ENCODE data around the gene AKAP8L.

The AKAP8L gene

DNA sequence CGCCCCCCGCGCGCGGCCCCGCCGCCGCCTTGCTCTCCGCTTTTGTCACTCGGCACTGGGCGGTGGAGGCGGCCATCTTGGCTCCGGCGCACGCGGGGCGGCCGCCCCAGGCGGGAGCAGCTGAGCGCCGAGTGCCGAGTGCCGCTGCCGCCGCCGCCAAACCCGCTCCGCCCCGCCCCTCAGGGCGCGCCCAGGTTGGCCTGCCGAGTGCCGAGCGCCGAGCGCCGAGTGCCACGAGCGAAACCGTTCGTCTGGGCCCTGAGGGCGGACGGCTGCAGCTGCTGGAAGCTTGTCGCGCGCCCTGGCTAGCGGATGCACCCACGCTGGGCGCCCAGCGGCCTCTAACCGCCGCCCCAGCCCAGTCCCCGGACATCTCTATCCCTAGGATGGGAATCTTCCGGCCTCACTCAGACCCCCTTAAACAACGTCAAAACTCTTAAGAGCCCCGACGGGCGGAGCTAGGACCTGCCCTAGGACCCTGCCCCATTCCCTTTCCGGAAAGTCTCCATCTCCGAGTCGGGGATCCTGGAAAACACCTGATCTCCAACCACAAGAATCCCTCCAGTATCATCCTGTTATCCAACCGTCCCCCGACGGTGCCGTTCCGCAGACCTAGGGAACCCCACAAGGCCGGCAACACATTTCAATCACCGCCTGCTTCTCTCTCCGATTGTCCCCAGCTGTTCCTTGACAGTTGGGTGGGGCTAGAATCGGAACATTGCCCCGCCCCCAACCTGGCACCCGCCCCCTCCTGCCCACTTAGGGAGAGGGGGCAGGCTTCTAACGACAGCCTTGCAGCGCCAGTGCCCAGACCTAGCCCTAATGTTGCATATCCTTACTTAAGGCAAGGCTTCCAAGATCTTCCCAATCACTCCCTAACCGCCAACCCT, 14.1 kb upstream of the AKAP8L start:
- peak; percentile 95 for DNase-seq (ENCODE audit: low spot score)

DNA sequence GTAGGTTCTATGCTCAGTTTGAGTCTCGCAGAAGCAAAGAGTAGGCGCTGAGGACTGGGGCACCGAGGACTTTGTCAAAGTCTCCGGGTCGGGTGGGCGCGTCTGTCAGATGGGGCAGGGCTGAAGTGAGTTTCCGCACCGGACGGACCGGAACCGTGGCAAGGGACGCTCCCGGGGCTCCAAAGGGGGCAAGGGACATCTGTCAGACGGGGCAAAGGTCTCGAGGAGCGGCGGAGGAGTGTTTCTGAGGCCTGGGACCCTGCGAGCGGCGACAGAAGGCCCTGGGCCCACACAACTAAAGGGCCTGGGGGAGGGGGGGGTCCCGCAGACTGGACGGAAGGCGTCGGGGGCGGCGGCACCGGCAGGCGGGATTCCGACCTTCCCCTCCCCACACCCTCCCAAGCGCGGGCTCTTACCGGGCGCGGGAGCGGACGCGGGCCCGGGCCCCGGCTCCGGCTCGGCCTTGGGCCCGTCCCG, 13.3 kb upstream of the AKAP8L start:
- DNase-seq (ENCODE audit: low spot score), result no peak

DNA sequence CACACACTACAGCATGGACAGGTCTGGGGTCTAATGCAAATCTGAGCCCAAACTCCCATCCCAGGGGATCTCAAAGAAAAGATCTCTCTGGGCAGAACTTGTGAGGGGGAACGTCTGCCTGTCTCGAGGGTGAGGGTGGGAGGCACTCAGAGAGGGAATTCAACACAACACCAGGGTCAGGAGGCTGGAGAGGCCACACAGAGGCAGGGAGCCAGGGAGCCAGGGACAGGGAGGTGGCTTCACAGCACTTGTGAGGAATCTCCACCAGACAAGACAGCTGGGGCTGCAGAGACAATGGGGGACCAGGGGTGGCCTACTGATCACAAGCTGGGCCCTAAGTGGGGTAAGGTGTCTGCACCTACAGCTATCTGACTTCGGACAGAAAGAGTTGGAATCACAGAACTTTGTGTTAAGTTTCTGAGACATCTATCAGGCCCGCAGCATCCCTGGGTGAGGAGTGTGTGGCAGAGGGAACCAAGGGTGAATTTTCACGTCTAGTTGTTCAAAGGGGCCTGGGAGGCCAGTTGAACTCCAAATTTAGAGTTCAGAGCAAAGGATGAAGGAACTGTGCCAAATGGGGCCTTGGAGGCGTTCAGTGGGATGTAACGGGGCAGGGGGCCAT, 12.7 kb upstream of the AKAP8L start:
- no peak for DNase-seq (ENCODE audit: low spot score)

DNA sequence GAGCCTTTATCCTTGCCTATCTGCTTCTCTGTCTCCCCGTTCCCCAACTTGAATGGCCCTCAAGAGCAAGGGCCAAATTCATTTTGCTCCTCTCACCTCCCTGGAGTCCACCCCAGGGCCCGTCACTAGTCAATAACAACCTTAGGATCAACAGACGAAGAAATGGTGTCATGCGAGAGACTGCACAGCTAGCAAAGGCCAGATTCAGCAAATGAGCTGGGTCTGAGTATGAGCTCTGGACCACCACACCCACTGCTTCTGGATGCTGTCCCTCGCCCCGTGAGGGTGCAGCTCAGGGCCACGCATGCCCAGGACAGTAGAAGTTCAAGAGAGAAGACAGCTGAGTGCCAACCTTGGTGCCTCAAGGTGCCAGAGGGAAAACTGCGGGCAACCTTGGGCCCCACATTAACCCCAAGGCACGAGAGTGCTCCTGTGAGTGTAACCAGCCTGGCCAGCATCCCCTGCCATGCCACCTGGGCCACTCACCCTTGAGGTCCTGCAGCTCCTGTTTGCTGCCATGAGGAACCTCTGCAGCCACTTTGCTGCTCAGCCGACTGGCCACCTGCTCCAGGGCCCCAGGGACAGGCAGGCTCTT, 11.8 kb upstream of the AKAP8L start:
- no peak for DNase-seq (ENCODE audit: low spot score)

DNA sequence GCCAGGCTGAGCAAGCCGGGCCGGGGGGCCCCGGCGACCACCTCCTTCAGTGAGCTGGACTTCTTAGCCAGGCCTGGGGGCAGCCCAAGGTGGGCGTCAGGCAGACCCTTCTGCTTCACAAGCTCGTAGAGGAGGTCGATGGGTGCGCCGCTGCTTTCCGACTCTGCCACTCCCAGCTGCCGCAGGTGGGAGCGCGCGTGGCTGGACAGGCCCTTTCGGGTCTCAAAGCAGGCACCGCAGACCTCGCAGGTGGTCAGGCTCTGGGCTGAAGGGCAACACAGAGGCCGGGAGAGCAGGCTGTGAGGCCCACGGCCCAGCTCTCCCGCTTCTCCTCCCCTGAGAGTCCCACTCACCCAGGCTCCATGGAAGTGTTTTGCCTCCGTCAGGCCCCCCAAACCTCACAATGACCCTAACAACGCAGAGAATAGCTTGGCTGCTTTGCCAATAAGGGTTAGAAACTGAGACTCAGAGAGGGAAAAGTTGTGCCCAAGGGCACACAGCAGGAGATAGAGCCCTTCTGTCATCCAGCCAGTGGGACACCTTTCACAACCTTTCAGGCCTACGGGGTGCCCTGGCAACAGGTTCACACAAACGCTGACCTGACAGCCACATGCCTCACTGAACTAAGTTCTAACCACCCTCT, 11.2 kb upstream of the AKAP8L start:
- no peak for DNase-seq (ENCODE audit: low spot score)

DNA sequence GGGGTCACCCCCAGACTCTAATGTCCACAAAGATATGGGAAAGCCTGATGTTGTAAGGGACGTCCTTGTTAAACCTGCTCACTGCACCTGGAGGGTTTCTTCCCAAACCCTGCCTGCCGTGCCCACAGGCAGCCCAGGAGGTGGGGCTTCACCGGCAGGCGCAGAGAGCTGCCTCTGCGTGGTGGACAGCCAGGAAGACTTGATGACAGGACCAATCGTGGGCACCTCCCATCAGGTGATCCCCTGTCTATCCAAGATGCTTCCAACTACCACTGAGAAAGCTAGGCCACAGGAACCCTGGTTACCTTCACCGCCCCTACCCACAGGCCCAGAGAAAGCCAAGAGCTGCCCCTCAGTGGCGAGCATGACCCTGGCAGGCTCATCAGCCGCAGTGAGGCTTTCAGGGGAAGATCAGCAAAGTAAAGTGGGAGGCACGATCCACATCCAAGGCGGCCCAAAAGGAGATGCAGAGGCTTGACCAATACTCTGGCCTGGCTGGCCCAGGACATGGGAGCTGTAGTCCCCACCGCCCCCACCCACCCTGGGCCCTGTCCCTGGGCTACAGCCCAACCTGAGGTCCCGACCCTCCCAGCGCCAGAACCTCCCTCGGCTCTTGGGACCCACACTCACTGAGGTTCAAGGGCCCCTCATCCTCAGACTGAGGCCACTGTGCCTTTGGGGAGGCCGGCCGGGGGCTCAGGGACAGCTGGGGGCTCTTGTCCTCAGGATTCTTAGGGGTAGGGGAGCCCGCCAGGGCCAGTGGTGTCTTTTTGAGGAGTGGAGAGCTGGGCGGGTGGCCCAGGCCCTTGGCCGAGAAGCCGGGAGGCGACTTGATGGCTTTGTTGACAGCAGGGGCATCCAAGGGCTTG, 10.4 kb upstream of the AKAP8L start:
- DNase-seq (ENCODE audit: low spot score), result no peak

DNA sequence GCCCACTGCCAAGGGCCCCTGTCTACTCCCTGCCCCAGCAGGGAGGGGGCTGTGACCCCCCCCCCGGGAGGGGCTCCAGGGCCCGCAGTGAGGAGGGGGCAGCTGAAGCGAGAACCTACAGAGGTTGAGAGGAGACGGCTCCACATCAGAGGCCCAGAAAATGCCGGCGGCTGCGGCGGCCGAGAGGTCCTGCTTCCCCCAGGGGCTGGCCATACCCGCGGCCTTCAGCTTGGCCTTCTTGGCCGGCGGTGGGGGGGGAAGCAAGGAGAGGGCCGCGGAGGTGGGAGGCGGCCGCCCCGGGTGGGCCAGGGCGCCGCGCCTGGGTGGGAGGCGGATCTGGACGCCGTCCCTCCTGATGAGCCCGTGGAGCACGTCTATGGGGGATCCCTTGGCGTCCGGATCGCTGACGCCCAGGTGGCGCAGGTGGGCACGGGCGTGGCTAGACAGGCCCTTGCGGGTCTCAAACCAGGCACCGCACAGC, 9.2 kb upstream of the AKAP8L start:
- DNase-seq (ENCODE audit: low spot score), result no peak

DNA sequence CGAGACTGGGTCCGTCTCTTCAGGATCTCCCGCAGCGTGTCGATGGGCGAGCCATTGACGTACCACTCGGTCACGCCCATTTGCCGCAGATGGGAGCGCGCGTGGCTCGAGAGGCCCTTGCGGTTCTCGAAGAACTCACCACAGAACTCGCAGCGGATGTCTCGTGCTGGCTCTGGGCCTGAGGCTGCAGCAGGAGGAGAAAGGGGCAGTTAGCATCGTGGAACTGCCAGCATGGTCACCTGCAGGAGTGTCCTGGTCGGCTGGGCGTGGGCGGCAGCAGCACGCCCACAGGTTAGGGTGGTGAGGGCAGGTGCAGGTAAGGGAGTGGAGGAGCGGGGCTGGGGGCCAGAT, 8.5 kb upstream of the AKAP8L start:
- no peak for DNase-seq (ENCODE audit: low spot score)

DNA sequence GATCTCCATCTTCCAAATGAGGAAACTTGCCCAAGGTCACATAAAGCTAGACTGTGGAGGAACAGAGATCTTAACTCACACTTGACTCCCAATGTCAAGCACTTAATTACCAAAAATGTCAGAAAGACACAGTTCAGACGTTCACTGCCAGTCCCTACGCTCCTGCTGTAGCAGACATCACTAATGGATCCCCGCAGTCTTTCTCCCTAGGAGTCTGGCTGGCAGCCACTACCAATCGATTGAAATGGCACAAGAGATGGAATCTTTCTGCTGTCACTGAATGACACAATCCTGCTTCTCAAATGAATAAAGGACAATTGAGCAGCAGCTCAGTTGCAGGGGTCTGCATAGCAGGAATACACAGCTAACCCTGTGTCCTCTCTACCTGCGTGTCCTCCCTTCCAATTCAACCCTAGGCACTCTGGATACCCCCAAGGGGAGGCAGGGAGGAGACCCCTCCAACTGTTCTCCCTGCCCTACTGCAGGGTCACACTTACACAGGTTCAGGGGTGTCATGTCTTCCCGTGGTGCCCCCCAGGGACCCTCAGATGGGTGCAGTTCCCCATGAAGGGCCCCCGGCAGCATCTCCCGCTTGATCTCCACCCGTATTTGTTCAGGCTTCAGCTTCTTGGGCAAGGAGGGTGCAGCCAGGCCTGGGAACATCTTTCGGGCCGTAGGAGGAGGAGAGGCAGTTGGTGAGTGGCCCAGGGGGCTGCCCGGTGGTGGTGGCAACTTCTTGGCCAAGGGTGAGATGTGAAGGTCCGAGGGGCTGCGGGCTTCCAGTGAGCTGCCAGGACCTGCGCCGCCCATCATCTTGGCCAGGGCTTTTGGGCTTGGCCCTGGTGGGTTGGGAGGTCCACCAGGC, 7.9 kb upstream of the AKAP8L start:
- no peak for DNase-seq (ENCODE audit: low spot score)

DNA sequence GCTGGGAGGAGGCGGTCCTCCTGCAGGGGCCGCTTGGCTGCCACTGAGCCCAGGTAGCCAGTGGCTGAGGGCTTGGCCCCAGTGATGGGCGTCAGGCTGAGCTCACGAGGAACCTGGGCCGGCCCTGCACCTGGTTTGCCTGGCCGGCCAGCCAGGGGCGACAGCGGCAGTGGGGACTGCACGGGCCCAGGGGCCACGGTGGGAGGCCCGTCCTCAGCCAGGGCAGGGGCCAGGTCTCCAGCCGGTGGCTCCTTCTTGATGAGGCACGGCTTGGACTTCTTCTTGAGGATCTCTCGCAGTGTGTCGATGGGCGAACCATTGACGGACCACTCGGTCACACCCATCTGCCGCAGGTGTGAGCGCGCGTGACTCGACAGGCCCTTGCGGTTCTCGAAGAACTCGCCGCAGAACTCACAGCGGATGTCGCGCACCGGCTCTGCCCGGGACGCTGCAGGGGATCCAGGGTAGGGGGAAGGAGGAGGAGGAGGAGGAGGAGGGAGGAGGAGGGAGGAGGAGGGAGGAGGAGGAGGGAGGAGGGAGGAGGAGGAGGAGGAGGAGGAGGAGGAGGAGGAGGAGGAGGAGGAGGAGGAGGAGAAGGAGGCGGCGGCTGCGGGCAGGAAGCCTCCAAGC, 6.6 kb upstream of the AKAP8L start:
- DNase-seq (ENCODE audit: low spot score), result no peak

DNA sequence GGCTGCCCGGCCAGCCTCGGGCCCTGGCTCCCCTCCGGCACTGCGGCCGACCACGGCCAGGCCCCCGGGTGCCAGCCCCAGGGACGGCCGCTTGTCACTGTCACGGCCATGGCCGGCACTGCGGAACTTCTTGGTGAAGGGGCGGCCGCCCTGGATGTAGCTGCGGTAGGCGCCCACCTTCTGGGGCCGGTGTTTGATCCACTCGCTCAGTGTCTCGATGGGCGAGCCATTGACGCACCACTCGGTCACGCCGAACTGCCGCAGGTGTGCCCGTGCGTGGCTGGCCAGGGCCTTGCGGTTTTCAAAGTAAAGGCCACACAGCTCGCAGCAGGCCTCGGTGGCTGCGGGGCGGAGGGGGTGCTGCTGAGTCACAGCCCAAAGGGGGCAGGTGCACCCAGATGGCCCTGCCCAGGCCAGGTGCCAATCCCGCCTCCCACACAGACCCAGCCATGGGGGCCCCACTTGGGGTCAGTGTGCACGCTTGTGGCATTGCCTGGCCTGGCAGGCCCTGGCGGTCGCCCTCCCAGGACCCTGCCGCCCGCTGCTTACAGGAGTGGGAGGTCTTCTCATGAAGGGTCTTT, 6.0 kb upstream of the AKAP8L start:
- DNase-seq (ENCODE audit: low spot score), result no peak

DNA sequence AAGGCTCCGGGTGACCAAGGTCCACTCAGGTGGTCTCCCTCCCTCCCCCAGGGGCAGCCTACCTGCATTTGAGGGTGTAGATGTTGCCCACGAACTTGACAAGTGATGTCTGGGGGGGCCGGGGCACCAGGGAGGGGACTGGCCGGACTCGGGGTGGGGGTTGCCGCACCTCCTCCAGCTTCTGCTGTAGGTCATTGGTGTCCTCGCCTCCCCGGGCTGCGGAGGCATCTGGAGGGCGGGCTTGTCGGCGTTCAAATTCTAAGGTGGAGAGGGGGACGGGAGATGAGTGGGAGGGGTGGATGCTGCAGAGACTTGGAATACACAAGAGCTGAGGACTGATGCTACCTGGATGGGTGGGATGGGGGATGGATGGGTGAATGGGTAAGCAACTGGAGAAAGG, 5.3 kb upstream of the AKAP8L start:
- no peak for DNase-seq (ENCODE audit: low spot score)

DNA sequence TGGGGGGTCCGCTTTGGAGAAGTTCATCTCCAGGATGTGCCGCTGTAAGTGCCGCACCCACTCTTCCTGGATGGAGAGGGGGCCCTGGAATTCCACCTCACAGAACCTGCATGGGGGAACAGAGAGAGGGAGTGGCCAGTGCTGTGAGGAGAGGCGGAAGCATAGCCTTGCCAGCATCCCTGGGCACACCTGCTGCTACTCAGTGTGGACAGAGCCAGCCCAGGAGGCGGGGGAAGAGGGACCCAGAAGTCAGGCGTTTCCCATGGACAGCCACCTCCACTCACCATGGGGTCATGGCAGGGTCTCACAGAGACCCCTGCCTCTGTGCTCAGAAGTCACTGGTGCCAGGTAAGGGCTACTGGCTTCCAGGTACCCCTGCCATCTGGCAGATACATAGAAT, 4.3 kb upstream of the AKAP8L start:
- no peak for DNase-seq (ENCODE audit: low spot score)

DNA sequence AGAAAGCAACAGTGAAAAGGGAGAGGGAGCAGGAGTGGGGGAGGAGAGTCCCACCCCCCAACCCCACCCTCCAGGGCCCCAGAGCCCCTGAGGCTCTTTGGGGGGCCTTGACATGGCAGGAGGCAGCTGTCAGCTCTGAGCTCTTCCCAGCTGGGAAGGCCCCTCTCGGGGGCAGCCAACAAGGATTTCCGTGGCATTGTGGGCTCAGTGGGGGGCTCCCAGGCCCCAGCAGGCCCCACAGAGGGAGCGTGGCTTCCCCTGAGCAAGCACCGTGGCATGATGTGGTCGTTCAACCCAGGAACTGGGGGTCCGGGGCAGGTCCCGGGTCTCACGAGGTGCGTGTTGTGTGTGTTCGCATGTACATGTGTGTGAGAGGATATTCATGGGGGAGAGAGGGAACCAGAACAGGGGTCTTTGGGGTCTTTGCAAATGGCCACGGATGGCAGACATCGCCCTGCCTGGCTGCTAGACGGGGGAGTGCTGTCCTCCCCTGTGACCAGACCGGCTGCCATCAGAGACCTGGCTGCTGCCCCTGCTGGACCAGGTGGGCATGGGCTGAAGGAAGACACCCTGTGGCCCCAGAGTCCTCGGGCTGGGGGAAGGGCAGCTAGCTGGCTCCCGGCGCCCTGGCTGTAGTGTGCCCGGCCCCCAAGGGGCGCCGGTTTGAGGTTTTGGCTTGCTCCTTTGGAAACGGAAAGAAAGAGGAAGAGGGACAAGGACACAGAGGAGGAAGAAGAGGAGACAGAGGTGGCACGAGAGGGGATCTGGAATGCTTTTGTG, 3.7 kb upstream of the AKAP8L start:
- no peak for DNase-seq (ENCODE audit: low spot score)

DNA sequence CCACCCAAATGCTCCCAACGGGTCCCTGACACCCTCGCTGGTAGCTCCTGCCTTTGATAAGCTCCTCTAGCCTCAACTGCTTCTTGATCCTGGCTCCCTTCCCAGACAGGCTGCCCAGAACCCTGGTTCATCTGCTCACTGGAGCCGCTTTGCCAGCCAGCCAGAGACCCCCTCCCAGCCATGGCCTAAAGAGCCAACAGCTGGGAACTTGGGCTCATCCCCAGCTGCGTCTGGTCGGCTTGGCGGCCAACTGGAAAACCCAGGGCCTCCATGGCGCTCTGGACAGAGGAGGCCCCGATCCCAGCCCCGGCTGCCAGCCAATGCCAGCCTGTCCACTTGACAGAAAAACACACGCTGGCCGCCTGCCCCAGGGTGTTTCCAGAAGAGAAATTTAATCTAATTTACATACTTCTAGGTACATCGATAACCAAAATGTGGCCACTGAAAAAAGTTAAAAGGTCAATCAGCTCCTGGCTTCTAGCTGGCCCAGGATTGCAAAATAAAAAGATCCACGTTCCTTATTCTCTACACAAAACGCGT, 3.0 kb upstream of the AKAP8L start:
- no peak for DNase-seq (ENCODE audit: low spot score)

DNA sequence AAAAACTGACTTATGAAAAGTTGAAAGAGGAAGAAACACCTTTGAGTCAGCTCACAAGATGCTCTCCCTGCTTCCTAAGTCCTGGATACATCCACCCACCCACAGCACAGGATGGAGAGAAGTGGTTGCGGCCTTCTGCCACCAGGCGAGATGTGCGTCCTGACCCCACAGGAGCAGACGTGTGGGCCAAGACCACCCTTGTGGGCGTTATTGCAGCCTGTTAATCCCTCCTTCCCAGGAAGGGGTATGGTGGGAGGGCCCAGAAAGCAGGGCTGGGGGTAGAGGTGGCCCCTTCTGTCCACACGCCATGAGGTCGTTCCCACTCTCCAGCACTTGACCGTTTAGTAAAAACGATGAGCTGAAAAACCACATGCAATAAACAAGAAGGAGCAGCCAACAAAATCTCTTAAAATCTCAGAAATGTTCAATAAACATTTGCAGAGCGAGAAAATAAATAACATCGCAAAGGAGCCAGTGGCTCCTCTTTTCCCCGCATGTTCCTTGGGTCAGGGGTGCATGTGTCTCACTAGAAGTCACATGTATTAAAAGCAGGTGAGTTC, 2.4 kb upstream of the AKAP8L start:
- no peak for DNase-seq (ENCODE audit: low spot score)

DNA sequence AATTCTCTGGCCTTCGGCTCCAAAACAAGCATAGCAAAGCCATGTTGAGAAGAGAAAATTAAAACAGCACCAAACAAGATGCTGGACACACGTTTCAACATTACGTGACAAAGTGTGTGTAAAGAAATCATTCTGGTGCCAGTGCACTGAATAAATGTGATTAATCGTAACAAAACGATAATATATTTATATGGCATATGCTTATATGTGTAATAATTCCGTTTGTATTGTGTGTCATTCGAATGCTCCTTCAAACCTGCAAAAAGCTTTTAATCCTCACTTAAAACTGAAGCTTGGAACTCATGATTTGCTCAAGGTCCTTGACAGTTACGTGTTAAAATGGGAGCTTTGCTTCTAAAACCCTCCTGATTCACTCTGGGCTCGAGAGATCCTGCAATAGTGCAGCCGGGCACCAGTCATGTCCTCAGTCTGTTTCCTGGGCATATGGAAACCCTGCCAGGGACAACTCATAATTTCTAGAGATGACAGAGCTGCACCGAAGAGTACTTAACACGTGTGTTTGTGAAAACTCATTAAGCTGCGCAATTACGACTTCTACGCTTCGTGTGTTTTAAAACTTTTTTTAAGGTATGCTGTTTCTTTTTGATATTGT, 731 bp upstream of the AKAP8L start:
- no peak for DNase-seq (ENCODE audit: low spot score)

DNA sequence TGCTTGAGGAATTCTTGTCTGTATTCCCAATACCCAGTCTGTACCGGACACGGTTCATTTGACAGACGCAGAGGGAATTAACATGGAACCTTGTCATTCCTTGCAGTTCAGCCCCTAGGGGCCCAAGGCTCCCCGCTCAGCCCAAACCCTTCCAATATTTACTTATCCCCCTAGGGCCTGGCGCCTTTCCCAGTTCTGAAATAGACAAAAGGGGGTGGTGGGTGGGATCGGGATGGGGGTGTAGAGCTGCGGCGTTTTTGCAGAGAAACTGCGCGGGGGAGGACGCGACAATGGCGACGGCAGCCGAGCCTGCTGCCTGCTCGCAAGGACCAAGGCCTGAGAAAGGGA, 583 bp downstream of the AKAP8L start:
- DNase-seq (ENCODE audit: low spot score), result no peak
